Endometrium (tissue), 2 donors: Measurements from ENCODE around the gene GSX2.
A peak's percentile ranks its signal among the peaks of the same experiment; 100 is the strongest.
"Not testable (repeated sequence)": the region's sequence is repeated elsewhere in the genome, so short reads cannot be mapped to it uniquely, and the experiment has no call there.

ENCODE experiments used
- FAIRE-seq: peaks from 2 replicates; lab custom pipeline; 2012; peaks lifted over from hg19 to GRCh38; lab: Jason Lieb, UNC
- donor health status: control.
- donor health status: control.

The GSX2 gene

DNA sequence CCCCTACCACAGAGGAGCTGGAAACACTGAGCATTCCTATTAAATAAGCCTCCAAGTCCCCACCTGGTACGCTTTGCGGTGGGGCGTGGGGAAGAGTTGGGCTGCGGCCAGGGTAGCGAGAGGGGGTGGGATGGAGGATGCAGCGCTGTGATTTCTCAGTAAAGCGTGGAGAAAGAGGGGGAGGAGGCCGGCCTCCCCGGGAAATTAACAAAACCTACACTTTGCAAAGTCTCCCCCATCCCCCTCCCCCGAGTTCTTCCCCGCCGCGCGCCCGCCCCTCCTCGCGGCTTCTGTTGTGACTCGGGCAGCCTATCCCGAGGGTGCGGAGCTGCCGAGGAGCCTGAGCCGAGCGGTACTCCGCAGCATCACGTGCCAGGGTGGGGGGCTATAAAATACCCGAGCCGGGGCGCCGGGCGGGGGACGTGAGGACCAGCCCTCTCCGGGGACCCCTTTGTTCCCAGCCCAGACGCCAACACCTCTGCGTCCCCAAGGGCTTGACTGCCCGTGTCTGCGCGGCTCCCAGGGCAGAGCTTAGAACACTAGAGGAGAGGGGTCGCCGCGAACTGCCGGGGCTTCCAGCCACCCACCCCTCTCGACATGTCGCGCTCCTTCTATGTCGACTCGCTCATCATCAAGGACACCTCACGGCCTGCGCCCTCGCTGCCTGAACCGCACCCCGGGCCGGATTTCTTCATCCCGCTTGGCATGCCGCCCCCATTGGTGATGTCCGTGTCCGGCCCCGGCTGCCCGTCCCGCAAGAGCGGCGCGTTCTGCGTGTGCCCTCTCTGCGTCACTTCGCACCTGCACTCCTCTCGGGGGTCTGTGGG lies at the start of gene GSX2:
Gene GSX2, plus strand, starts transcription at position 416 of the 827 bp plus-strand sequence. Its CDS starts 182 bp downstream, at position 598.
- no peak for FAIRE-seq

- FAIRE-seq = no peak
Observed at GRCh38 chr4:54050214-54050904, 49.6 kb upstream of the GSX2 start.

DNA sequence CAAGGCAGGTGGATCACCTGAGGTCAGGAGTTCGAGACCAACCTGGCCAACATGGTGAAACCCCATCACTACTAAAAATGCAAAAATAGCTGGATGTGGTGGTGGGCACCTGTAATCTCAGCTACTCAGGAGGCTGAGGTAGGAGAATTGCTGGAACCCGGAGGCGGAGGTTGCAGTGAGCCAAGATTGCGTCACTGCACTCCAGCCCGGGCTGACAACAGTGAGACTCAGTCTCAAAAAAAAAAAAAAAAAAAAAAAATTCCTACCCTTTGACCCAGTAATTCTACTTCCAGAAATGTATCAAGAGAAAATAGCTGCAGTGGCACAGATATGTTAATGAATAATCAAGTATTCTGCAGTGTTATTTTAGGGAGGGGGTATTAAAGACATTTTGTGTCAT lies 46.6 kb upstream of the GSX2 start:
- not testable (repeated sequence) for FAIRE-seq

DNA sequence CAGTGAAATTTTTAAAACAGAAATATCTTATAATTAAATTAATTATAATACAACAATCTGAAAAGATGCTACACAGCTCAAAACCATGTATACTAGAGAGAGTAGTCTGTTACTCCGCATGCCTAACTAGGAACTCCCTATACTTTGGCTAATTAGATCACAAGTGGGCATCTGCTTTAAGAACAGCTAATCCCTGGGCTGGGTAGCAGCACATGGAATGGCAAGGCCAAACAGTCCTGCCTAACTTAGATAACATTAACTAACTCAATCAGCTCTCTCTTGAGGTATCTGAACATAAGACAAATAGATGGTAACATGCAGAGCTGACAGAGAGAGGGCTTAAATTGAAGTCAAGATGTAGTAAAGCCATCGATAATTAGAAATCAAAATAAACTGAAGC lies 45.5 kb upstream of the GSX2 start:
- no peak for FAIRE-seq

DNA sequence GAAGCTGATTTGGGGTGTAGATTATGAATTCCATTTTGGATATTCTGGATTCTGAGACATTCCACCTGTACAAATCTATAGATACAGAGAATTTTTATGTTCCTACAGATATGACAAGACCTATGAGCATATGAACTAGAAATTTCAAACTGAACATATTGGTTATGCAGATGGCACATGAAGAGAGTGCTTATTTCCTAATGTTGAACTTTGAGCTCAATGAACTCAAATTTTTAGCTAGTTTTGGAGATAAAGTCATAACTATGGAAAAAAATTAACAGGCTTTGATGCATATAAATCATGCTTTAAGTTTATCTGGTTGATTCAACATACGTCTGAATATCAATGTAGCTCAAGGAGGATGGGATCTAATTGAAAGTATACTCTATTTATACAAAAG lies 44.5 kb upstream of the GSX2 start:
- FAIRE-seq = no peak

DNA sequence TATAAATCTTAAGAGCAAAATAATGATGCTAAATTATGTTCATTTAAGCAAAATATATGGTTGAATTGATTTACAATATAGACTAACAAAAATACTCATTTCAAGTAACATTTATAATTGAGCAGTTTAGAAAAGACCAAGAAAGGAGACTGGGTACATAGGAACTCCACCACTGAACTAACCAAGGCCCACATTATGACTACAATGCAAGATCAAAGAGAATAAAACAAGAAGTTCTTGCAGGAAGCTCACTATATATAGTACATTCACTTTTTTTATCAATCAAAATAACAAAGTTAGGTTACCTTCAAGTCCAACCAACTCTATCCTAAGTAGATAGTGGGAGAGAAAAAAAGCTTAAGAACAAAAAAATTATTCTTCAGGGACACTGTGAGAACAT lies 43.6 kb upstream of the GSX2 start:
- no peak for FAIRE-seq

- no peak for FAIRE-seq
Observed at GRCh38 chr4:54058171-54058570, 41.8 kb upstream of the GSX2 start.

GRCh38 chr4:54060116-54060515 lies 39.8 kb upstream of the GSX2 start:
- FAIRE-seq = no peak

- FAIRE-seq = no peak
Observed at GRCh38 chr4:54061067-54061466, 38.9 kb upstream of the GSX2 start.

DNA sequence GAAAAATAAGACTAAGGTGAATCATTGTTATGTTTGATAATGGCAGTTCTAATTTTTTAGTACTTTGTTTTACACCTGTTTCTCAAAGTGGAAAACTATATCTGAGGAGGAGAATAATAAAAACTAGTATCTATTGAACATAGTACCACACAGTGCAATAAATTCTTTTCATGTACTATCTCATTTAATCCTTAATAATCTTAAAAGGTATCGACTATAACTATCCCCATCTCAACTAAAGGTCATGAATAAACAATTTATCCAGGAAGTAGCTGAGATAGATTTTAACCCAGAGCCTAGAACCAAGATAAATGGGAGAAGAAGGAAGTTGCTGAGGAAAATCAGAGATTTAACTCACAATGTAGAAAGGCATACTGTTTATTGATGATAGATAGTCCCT lies 38.1 kb upstream of the GSX2 start:
- FAIRE-seq = no peak

GRCh38 chr4:54062392-54062791 lies 37.6 kb upstream of the GSX2 start:
- FAIRE-seq = no peak

DNA sequence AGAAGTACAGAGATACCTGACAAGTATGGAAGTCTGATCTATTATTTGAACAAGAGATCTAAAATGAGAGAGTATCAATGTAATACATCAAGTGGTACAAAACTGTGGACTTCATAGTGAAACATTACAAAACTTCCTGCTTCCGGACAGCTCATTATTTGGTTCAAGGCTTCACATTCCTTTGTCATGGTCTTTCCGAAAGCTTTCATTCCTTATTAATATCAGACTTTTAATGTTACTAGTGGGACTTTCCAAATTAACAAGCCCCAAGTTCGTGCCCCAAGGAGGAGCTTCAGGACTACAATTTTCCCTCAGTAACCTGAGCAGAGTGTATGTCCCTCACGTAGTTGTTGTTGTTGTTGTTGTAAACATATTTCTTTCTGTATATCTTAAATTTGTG lies 36.7 kb upstream of the GSX2 start:
- peak; percentile 21 for FAIRE-seq

GRCh38 chr4:54063737-54064316 lies 36.1 kb upstream of the GSX2 start:
- FAIRE-seq = no peak

- peak; percentile 65 for FAIRE-seq
Observed at GRCh38 chr4:54064317-54065111, 35.4 kb upstream of the GSX2 start, which contains the start of gene CHIC2. Gene CHIC2 (minus strand): TSS chr4:54064605. CDS start chr4:54064300, 305 bp downstream.

GRCh38 chr4:54065282-54066087 lies 34.5 kb upstream of the GSX2 start:
- FAIRE-seq = no peak

DNA sequence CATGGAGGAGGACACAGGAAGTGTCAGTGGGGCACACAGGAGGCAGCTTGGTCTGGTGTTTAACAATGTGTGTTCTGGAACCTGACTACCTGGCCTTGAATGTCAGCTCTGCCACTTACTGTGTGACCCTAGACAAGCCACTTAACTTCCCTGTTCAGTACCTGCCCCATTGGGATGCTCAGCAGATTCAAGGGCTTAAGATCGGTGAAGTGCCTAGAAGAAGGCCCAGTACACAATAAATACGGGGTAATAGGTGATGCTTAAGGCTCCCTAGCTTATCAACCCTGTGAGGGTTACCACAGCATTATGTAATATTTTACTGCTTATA lies 33.9 kb upstream of the GSX2 start:
- FAIRE-seq = no peak

- FAIRE-seq = no peak
Observed at GRCh38 chr4:54066718-54067129, 33.2 kb upstream of the GSX2 start.

- FAIRE-seq = no peak
Observed at GRCh38 chr4:54067166-54067565, 32.8 kb upstream of the GSX2 start.

- no peak for FAIRE-seq
Observed at GRCh38 chr4:54073271-54073880, 26.6 kb upstream of the GSX2 start.

- no peak for FAIRE-seq
Observed at GRCh38 chr4:54074381-54074780, 25.6 kb upstream of the GSX2 start.

- FAIRE-seq = no peak
Observed at GRCh38 chr4:54076673-54077072, 23.3 kb upstream of the GSX2 start.
